NK-92 (cell line): ENCODE data around the gene TMIGD1.

Experiments used
- DNase-seq: peaks from one replicate; lab custom pipeline; 2025; ENCODE audit not compliant: unreplicated experiment; lab: John Stamatoyannopoulos, UW

The TMIGD1 gene

GRCh38 chr17:30336369-30337171 is 2.7 kb upstream of the TMIGD1 start:
- no peak for DNase-seq

- no peak for DNase-seq
Measured at GRCh38 chr17:30334421-30334820, 564 bp upstream of the TMIGD1 start.

GRCh38 chr17:30332057-30332542 is 1.8 kb downstream of the TMIGD1 start:
- DNase-seq = no peak

GRCh38 chr17:30326809-30327208 is 7.0 kb downstream of the TMIGD1 start:
- DNase-seq = no peak

- no peak for DNase-seq
Measured at GRCh38 chr17:30324723-30325122, 9.1 kb downstream of the TMIGD1 start.

- no peak for DNase-seq
Measured at GRCh38 chr17:30323895-30324319, 9.9 kb downstream of the TMIGD1 start.

- no peak for DNase-seq
Measured at GRCh38 chr17:30323262-30323894, 10.5 kb downstream of the TMIGD1 start.

GRCh38 chr17:30321314-30321713 is 12.5 kb downstream of the TMIGD1 start:
- DNase-seq = no peak

- DNase-seq = no peak
Measured at GRCh38 chr17:30318155-30318554, 15.7 kb downstream of the TMIGD1 start.

- no peak for DNase-seq
Measured at GRCh38 chr17:30316736-30317135, 17.1 kb downstream of the TMIGD1 start.

GRCh38 chr17:30315106-30315505 is 18.8 kb downstream of the TMIGD1 start:
- DNase-seq = no peak

GRCh38 chr17:30314474-30314873 is 19.4 kb downstream of the TMIGD1 start:
- DNase-seq = no peak

GRCh38 chr17:30312226-30312625 is 21.6 kb downstream of the TMIGD1 start:
- no peak for DNase-seq

- DNase-seq = no peak
Measured at GRCh38 chr17:30310562-30310961, 23.3 kb downstream of the TMIGD1 start.

- DNase-seq = no peak
Measured at GRCh38 chr17:30309591-30309990, 24.3 kb downstream of the TMIGD1 start.

- DNase-seq = no peak
Measured at GRCh38 chr17:30308406-30308805, 25.5 kb downstream of the TMIGD1 start.

GRCh38 chr17:30304778-30305177 is 29.1 kb downstream of the TMIGD1 start:
- no peak for DNase-seq

- DNase-seq = no peak
Measured at GRCh38 chr17:30302241-30302640, 31.6 kb downstream of the TMIGD1 start.

GRCh38 chr17:30300818-30301217 is 33.0 kb downstream of the TMIGD1 start:
- DNase-seq = no peak

- DNase-seq = no peak
Measured at GRCh38 chr17:30299000-30299399, 34.9 kb downstream of the TMIGD1 start.

GRCh38 chr17:30297715-30298114 is 36.1 kb downstream of the TMIGD1 start:
- DNase-seq = no peak

GRCh38 chr17:30296499-30297080 is 37.3 kb downstream of the TMIGD1 start:
- no peak for DNase-seq
